ENCODE results near the gene HNRNPA3. TPM values are rescaled to one million over a fixed set of nuclear protein-coding genes. Genes with fewer than 3 reads are reported as not detected.

The HNRNPA3 gene
- total and polyA plus RNA-seq, 2 of the 13 experiments (the other 11 are each of a cell fraction or from before 2014, with no cell fraction given): 73.3 to 97.7 TPM

DNA sequence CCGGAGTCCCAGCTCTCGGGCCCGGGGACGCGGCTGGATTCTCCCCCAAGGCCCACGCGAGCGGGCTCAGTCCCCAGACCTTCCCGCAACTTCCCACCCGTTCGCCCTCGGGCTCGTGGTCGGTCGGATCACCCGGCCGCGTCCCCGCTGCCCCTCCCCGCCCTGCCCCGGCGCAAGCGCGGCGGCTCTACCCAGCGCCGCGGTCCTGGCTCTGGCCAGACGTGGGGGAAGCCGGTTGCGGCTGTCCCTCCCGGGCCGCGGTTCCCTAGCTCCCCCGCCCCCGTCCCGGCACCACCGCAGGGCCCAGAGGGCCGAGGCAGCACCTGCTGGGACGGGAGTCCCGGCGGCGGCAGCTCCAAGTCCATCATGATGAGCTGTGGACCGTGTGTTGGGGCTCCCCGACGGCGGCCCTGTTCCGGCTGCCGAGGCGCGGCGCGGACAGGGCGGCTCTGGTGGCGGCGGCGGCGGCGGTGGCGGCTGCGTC, 51.7 kb downstream of the HNRNPA3 start:
- in situ Hi-C loops (cut with HindIII; ENCODE audit: extremely low pct_ligation_motif_present, low pct_unique_long_range_greater_than_20kb): loop anchor here (5.0 kb wide), 4 partner anchors 52 to 128 kb away; partner anchors contain the start of genes AGPS and HNRNPA3
- no peaks in the 10 kb centered on the region; a peak in 1 of 5 replicates for H3K27me3 ChIP-seq (ENCODE audit: control insufficient read depth in 1 of 2, insufficient read depth in 2 of 2, low read length in 2 of 2)
- no peak overlapping the region for H2AFZ ChIP-seq (ENCODE audit: low read length)
- 4% methylated on average over 9 of the region's 61 CpGs for WGBS (ENCODE audit: low lambda C conversion rate)
- H3K27ac ChIP-seq (ENCODE audit: extremely low read length, insufficient read depth, low read length): peak overlapping the region; percentile 100
- peaks cover 39% of the 10 kb centered on the region for H4K20me1 ChIP-seq (ENCODE audit: insufficient read depth, low read length)
- peak overlapping the region; percentile 100 for H3K9ac ChIP-seq (ENCODE audit: insufficient read depth, low read depth, low read length)
- H3K79me2 ChIP-seq (ENCODE audit: insufficient read depth, low read length): peaks cover 53% of the 10 kb centered on the region
- ATAC-seq (peak; percentile 7), DNase-seq (ENCODE audit: low spot score) (no peak), FAIRE-seq (no peak)
- intact Hi-C loops (cut with micrococcal nuclease; ENCODE audit: unreplicated experiment): loop anchor here (2.0 to 5.0 kb wide), 3 partner anchors 33 to 153 kb away; no protein-coding TSS in a partner anchor
- CTCF ChIA-PET (ENCODE audit: low intra/inter-chr PET ratio, low total read pairs): interaction anchor here (0.7 to 3.5 kb wide), 5 partner anchors 9 to 229 kb away, joined by 3 to 24 read pairs (median 10); no protein-coding TSS in a partner anchor
- no peaks in the 10 kb centered on the region for H3K36me3 ChIP-seq (replicated peaks in 1 of 2; ENCODE audit: control insufficient read depth in 1 of 2, insufficient read depth in 2 of 2, low read length in 2 of 2)
- H3K4me1 ChIP-seq (ENCODE audit: insufficient read depth, low read length): peaks cover 66% of the 10 kb centered on the region
- POLR2A ChIA-PET: interaction anchor here (0.9 to 5.3 kb wide), 44 partner anchors 9 to 1658 kb away, joined by 3 to 96 read pairs (median 7); partner anchors contain the start of genes AGPS, HNRNPA3, PJVK and PRKRA
- H3K4me3 ChIP-seq (replicated peaks in 1 of 3; ENCODE audit: insufficient read depth in 1 of 3, low read depth in 2 of 3, low read length in 3 of 3): peak overlapping the region; percentile 87 to 98 (median 94)
- H3K4me2 ChIP-seq (ENCODE audit: low read depth, low read length): peak overlapping the region; percentile 100
- BruUV-seq (replicated peaks): no TSS peak
- no peaks in the 10 kb centered on the region for H3K9me3 ChIP-seq (ENCODE audit: low read length)
- TF ChIP-seq YEATS2 (CRISPR knock-in tag; IDR thresholded peaks at IDR 0.05; ENCODE audit: borderline replicate concordance) (no peak), TBL1XR1 (IDR thresholded peaks at IDR 0.05; ENCODE audit: borderline replicate concordance, low read length, partially characterized antibody) (no peak), KLF6 (CRISPR knock-in tag; IDR thresholded peaks at IDR 0.05) (0 out of 2 replicates have a peak, but pooled peaks have one; percentile 4), ZNF30 (CRISPR knock-in tag; IDR thresholded peaks at IDR 0.05) (no peak), EZH2 (conservative IDR thresholded peaks at IDR 0.05; ENCODE audit: low read depth, low read length) (no peak), ATF7 (IDR thresholded peaks at IDR 0.05) (no peak), ATF7 (CRISPR knock-in tag; IDR thresholded peaks at IDR 0.05) (no peak), HNRNPL (IDR thresholded peaks at IDR 0.05; ENCODE audit: low read depth, low read length) (no peak), ATF1 (CRISPR knock-in tag; IDR thresholded peaks at IDR 0.05) (no peak), IKZF4 (CRISPR knock-in tag; IDR thresholded peaks at IDR 0.05; ENCODE audit: borderline replicate concordance, low read depth, not compliant biosample characterization) (peak; percentile 67), NFYC (CRISPR knock-in tag; IDR thresholded peaks at IDR 0.05) (no peak), CEBPB (IDR thresholded peaks at IDR 0.05; ENCODE audit: borderline replicate concordance, low read depth, low read length) (no peak), ZKSCAN5 (CRISPR knock-in tag; IDR thresholded peaks at IDR 0.05) (no peak), SMAD9 (CRISPR knock-in tag; IDR thresholded peaks at IDR 0.05) (0 out of 2 replicates have a peak, but pooled peaks have one; percentile 8)
- TF ChIP-seq, protein P1, sequence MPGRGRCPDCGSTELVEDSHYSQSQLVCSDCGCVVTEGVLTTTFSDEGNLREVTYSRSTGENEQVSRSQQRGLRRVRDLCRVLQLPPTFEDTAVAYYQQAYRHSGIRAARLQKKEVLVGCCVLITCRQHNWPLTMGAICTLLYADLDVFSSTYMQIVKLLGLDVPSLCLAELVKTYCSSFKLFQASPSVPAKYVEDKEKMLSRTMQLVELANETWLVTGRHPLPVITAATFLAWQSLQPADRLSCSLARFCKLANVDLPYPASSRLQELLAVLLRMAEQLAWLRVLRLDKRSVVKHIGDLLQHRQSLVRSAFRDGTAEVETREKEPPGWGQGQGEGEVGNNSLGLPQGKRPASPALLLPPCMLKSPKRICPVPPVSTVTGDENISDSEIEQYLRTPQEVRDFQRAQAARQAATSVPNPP (CRISPR knock-in tag; IDR thresholded peaks at IDR 0.05): no peak
- TF ChIP-seq, protein P2, sequence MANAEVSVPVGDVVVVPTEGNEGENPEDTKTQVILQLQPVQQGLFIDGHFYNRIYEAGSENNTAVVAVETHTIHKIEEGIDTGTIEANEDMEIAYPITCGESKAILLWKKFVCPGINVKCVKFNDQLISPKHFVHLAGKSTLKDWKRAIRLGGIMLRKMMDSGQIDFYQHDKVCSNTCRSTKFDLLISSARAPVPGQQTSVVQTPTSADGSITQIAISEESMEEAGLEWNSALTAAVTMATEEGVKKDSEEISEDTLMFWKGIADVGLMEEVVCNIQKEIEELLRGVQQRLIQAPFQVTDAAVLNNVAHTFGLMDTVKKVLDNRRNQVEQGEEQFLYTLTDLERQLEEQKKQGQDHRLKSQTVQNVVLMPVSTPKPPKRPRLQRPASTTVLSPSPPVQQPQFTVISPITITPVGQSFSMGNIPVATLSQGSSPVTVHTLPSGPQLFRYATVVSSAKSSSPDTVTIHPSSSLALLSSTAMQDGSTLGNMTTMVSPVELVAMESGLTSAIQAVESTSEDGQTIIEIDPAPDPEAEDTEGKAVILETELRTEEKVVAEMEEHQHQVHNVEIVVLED (CRISPR knock-in tag; IDR thresholded peaks at IDR 0.05; ENCODE audit: borderline replicate concordance): no peak
- TF ChIP-seq, protein P3, sequence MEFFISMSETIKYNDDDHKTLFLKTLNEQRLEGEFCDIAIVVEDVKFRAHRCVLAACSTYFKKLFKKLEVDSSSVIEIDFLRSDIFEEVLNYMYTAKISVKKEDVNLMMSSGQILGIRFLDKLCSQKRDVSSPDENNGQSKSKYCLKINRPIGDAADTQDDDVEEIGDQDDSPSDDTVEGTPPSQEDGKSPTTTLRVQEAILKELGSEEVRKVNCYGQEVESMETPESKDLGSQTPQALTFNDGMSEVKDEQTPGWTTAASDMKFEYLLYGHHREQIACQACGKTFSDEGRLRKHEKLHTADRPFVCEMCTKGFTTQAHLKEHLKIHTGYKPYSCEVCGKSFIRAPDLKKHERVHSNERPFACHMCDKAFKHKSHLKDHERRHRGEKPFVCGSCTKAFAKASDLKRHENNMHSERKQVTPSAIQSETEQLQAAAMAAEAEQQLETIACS (CRISPR knock-in tag; IDR thresholded peaks at IDR 0.05): no peak
- TF ChIP-seq, protein P4, sequence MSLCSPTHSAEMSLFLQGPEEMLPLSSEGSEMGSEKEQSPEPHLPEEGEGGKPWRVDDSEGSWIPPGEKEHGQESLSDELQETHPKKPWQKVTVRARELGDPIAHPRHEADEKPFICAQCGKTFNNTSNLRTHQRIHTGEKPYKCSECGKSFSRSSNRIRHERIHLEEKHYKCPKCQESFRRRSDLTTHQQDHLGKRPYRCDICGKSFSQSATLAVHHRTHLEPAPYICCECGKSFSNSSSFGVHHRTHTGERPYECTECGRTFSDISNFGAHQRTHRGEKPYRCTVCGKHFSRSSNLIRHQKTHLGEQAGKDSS (CRISPR knock-in tag; IDR thresholded peaks at IDR 0.05; ENCODE audit: borderline replicate concordance, low read depth): peak; percentile 75; the same call in 1 of the 2 replicates
- TF ChIP-seq, protein P5, sequence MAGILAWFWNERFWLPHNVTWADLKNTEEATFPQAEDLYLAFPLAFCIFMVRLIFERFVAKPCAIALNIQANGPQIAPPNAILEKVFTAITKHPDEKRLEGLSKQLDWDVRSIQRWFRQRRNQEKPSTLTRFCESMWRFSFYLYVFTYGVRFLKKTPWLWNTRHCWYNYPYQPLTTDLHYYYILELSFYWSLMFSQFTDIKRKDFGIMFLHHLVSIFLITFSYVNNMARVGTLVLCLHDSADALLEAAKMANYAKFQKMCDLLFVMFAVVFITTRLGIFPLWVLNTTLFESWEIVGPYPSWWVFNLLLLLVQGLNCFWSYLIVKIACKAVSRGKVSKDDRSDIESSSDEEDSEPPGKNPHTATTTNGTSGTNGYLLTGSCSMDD (CRISPR knock-in tag; IDR thresholded peaks at IDR 0.05): no peak

Measured in HepG2 (cell line).